ENCODE data around the gene TMSB4X. TPM values are rescaled to one million over a fixed set of nuclear protein-coding genes. Genes with fewer than 3 reads are reported as not detected.

Gene TMSB4X
- total RNA-seq, 4 donors from 2014 or later: 3,029 to 4,490 (median 3,421) TPM

- H3K27me3 ChIP-seq: no peaks in the 10 kb centered on the region
- no peak overlapping the region for H3K4me3 ChIP-seq
- H3K9me3 ChIP-seq: no peaks in the 10 kb centered on the region
- H3K27ac ChIP-seq: no peak overlapping the region
- WGBS, 2 donors: 77 to 88% methylated on average over 4 of the region's 4 CpGs
- DNase-seq (ENCODE audit: low spot score in 2 of 2): no peak
- no peaks in the 10 kb centered on the region for H3K36me3 ChIP-seq
- TF ChIP-seq POLR2A (IDR thresholded peaks at IDR 0.05): no peak
- TF ChIP-seq CTCF (IDR thresholded peaks at IDR 0.05): no peak
- TF ChIP-seq EP300 (IDR thresholded peaks at IDR 0.05): no peak
- peaks cover 0 to 4% (median 0%) of the 10 kb centered on the region in 4 donors for H3K4me1 ChIP-seq
These were observed 11.4 kb downstream of the TMSB4X start for GRCh38 chrX:12986164-12986779.

GRCh38 chrX:12986886-12987285, 12.0 kb downstream of the TMSB4X start:
- no peaks in the 10 kb centered on the region for H3K27me3 ChIP-seq
- 79 to 81% methylated on average over 2 of the region's 2 CpGs for WGBS, 2 donors
- no peak overlapping the region for H3K27ac ChIP-seq
- peaks cover 0 to 4% (median 0%) of the 10 kb centered on the region in 4 donors for H3K4me1 ChIP-seq
- TF ChIP-seq CTCF (IDR thresholded peaks at IDR 0.05) (no peak), POLR2A (IDR thresholded peaks at IDR 0.05) (no peak), EP300 (IDR thresholded peaks at IDR 0.05) (no peak)
- no peak overlapping the region for H3K4me3 ChIP-seq
- H3K9me3 ChIP-seq: no peaks in the 10 kb centered on the region
- H3K36me3 ChIP-seq: no peaks in the 10 kb centered on the region
- no peak for DNase-seq (ENCODE audit: low spot score in 2 of 2)

- peaks cover 0 to 4% (median 0%) of the 10 kb centered on the region in 4 donors for H3K4me1 ChIP-seq
- H3K27ac ChIP-seq: no peak overlapping the region
- TF ChIP-seq POLR2A (IDR thresholded peaks at IDR 0.05) (no peak), CTCF (IDR thresholded peaks at IDR 0.05) (no peak), EP300 (IDR thresholded peaks at IDR 0.05) (no peak)
- H3K36me3 ChIP-seq: no peaks in the 10 kb centered on the region
- 92 to 99% methylated on average over 5 to 6 of the region's 6 CpGs for WGBS, 2 donors
- no peak for DNase-seq (ENCODE audit: low spot score in 2 of 2)
- no peak overlapping the region for H3K4me3 ChIP-seq
- H3K27me3 ChIP-seq: no peaks in the 10 kb centered on the region
- H3K9me3 ChIP-seq: no peaks in the 10 kb centered on the region
These were observed 12.4 kb downstream of the TMSB4X start for GRCh38 chrX:12987340-12987739.

GRCh38 chrX:12987900-12988594, 13.1 kb downstream of the TMSB4X start:
- DNase-seq (ENCODE audit: low spot score in 2 of 2): no peak
- Histone ChIP-seq H3K27me3 (no peaks in the 10 kb centered on the region), H3K9me3 (no peaks in the 10 kb centered on the region), H3K4me1 (peaks cover 0 to 4% (median 0%) of the 10 kb centered on the region in 4 donors), H3K36me3 (no peaks in the 10 kb centered on the region), H3K4me3 (no peak overlapping the region), H3K27ac (no peak overlapping the region)
- TF ChIP-seq POLR2A (IDR thresholded peaks at IDR 0.05): no peak
- TF ChIP-seq EP300 (IDR thresholded peaks at IDR 0.05): no peak
- no peak for TF ChIP-seq CTCF (IDR thresholded peaks at IDR 0.05)
- WGBS, 2 donors: 91 to 95% methylated on average over 6 to 8 of the region's 8 CpGs

- Histone ChIP-seq H3K27me3 (no peaks in the 10 kb centered on the region), H3K4me3 (no peak overlapping the region), H3K9me3 (no peaks in the 10 kb centered on the region), H3K27ac (no peak overlapping the region), H3K4me1 (peaks cover 0 to 4% (median under 1%) of the 10 kb centered on the region in 4 donors), H3K36me3 (no peaks in the 10 kb centered on the region)
- no peak for DNase-seq (ENCODE audit: low spot score in 2 of 2)
- WGBS, 2 donors: 57 to 64% methylated on average over 7 of the region's 7 CpGs
- TF ChIP-seq EP300 (IDR thresholded peaks at IDR 0.05): no peak
- no peak for TF ChIP-seq CTCF (IDR thresholded peaks at IDR 0.05)
- no peak for TF ChIP-seq POLR2A (IDR thresholded peaks at IDR 0.05)
These were observed 13.9 kb downstream of the TMSB4X start for GRCh38 chrX:12988797-12989196.

Measured in tibial nerve (tissue), 4 donors.